HG02973 (cell line): ENCODE measurements around the gene DDR2.

Experiments
- ATAC-seq: cut with Tn5 transposase; IDR thresholded peaks from one replicate; pipeline ENCODE4 v1.9.1; 2021; ENCODE audit warnings: moderate library complexity; ENCODE audit not compliant: unreplicated experiment

DDR2 gene

GRCh38 chr1:162670928-162671663, 38.8 kb downstream of the DDR2 start:
- ATAC-seq = no peak

- no peak for ATAC-seq
Observed at GRCh38 chr1:162671664-162672410, 39.6 kb downstream of the DDR2 start.

- no peak for ATAC-seq
Observed at GRCh38 chr1:162672622-162673260, 40.5 kb downstream of the DDR2 start.

GRCh38 chr1:162674034-162674608, 41.9 kb downstream of the DDR2 start:
- no peak for ATAC-seq

GRCh38 chr1:162676087-162676486, 43.8 kb downstream of the DDR2 start:
- no peak for ATAC-seq

- no peak for ATAC-seq
Observed at GRCh38 chr1:162676750-162677149, 44.5 kb downstream of the DDR2 start.

GRCh38 chr1:162677607-162678371, 45.5 kb downstream of the DDR2 start:
- no peak for ATAC-seq

GRCh38 chr1:162678439-162678838, 46.2 kb downstream of the DDR2 start:
- ATAC-seq = no peak

GRCh38 chr1:162679298-162679697, 47.0 kb downstream of the DDR2 start:
- no peak for ATAC-seq

- ATAC-seq = no peak
Observed at GRCh38 chr1:162680419-162681121, 48.3 kb downstream of the DDR2 start.

- no peak for ATAC-seq
Observed at GRCh38 chr1:162681122-162681436, 48.8 kb downstream of the DDR2 start.

- ATAC-seq = no peak
Observed at GRCh38 chr1:162682013-162682419, 49.8 kb downstream of the DDR2 start.

GRCh38 chr1:162687870-162688269, 55.6 kb downstream of the DDR2 start:
- no peak for ATAC-seq

GRCh38 chr1:162688521-162688920, 56.3 kb downstream of the DDR2 start:
- ATAC-seq = no peak

GRCh38 chr1:162688931-162689330, 56.7 kb downstream of the DDR2 start:
- ATAC-seq = no peak

GRCh38 chr1:162689745-162690671, 57.7 kb downstream of the DDR2 start:
- no peak for ATAC-seq

- no peak for ATAC-seq
Observed at GRCh38 chr1:162690672-162691434, 58.6 kb downstream of the DDR2 start.

GRCh38 chr1:162691999-162692575, 59.8 kb downstream of the DDR2 start:
- ATAC-seq = no peak
